ENCODE data around the gene ZNF385C.

- no peak for TF ChIP-seq EZH2phosphoT487 (IDR thresholded peaks at IDR 0.05; ENCODE audit: borderline replicate concordance)
- no peak for TF ChIP-seq CTCF (IDR thresholded peaks at IDR 0.05 in 2 of 3, conservative IDR thresholded peaks at IDR 0.05 in 1 of 3; ENCODE audit: borderline replicate concordance in 1 of 3, insufficient read depth in 1 of 3, low read depth in 2 of 3, low read length in 2 of 3)
- TF ChIP-seq, protein P1, sequence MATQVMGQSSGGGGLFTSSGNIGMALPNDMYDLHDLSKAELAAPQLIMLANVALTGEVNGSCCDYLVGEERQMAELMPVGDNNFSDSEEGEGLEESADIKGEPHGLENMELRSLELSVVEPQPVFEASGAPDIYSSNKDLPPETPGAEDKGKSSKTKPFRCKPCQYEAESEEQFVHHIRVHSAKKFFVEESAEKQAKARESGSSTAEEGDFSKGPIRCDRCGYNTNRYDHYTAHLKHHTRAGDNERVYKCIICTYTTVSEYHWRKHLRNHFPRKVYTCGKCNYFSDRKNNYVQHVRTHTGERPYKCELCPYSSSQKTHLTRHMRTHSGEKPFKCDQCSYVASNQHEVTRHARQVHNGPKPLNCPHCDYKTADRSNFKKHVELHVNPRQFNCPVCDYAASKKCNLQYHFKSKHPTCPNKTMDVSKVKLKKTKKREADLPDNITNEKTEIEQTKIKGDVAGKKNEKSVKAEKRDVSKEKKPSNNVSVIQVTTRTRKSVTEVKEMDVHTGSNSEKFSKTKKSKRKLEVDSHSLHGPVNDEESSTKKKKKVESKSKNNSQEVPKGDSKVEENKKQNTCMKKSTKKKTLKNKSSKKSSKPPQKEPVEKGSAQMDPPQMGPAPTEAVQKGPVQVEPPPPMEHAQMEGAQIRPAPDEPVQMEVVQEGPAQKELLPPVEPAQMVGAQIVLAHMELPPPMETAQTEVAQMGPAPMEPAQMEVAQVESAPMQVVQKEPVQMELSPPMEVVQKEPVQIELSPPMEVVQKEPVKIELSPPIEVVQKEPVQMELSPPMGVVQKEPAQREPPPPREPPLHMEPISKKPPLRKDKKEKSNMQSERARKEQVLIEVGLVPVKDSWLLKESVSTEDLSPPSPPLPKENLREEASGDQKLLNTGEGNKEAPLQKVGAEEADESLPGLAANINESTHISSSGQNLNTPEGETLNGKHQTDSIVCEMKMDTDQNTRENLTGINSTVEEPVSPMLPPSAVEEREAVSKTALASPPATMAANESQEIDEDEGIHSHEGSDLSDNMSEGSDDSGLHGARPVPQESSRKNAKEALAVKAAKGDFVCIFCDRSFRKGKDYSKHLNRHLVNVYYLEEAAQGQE (IDR thresholded peaks at IDR 0.05; ENCODE audit: low read depth) = no peak
- TF ChIP-seq POLR2AphosphoS5 (IDR thresholded peaks at IDR 0.05; ENCODE audit: low read depth, low read length) = no peak
- TF ChIP-seq POLR2A (IDR thresholded peaks at IDR 0.05; ENCODE audit: borderline replicate concordance, extremely low read depth, insufficient read depth, insufficient read length) = no peak
- TF ChIP-seq, protein P2, sequence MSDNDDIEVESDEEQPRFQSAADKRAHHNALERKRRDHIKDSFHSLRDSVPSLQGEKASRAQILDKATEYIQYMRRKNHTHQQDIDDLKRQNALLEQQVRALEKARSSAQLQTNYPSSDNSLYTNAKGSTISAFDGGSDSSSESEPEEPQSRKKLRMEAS (IDR thresholded peaks at IDR 0.05) = no peak
- TF ChIP-seq SIN3A (IDR thresholded peaks at IDR 0.05; ENCODE audit: low read depth) = no peak
- TF ChIP-seq EZH2 (IDR thresholded peaks at IDR 0.05) = no peak
- no peak for TF ChIP-seq JUND (IDR thresholded peaks at IDR 0.05)
- TF ChIP-seq EGR1 (IDR thresholded peaks at IDR 0.05; ENCODE audit: low read depth) = no peak
- TF ChIP-seq CEBPB (IDR thresholded peaks at IDR 0.05; ENCODE audit: low read depth) = no peak
- TF ChIP-seq FOSL1 (IDR thresholded peaks at IDR 0.05; ENCODE audit: low read depth) = no peak
These were observed 27.3 kb upstream of the ZNF385C start for GRCh38 chr17:42125565-42125964.
